Keratinocyte (primary cell): Measurements from ENCODE around the gene KIF26A. TPM values are rescaled to one million over a fixed set of nuclear protein-coding genes. Genes with fewer than 3 reads are reported as not detected.

Experiments
- DNase-seq: peaks from one replicate; pipeline ENCODE4 v3.0.0-alpha.2; 2011; ENCODE audit warnings: low read depth, missing footprints, low spot score
- FAIRE-seq: peaks from 2 replicates; lab custom pipeline; 2011; peaks lifted over from hg19 to GRCh38; lab: Jason Lieb, UNC
- H2AFZ ChIP-seq: 2 replicates; pipeline ENCODE4 v1.6.0; 2012; ENCODE audit warnings: low read length, control low read depth, inconsistent platforms; ENCODE audit not compliant: control insufficient read depth
- H3K27ac ChIP-seq: 2 replicates; pipeline ENCODE4 v1.5.1; 2011; ENCODE audit warnings: low read length; ENCODE audit not compliant: control insufficient read depth, insufficient read depth
- H3K27me3 ChIP-seq: 3 replicates; pipeline ENCODE4 v1.6.0; 2011; ENCODE audit warnings: low read length; ENCODE audit not compliant: control insufficient read depth, insufficient read depth; ENCODE audit errors: extremely low read depth
- H3K36me3 ChIP-seq, 2 experiments: 2 replicates in 1 of 2; 3 replicates in 1 of 2; pipeline ENCODE4 v1.5.1; 2011; ENCODE audit warnings: low read length in 2 of 2, mild to moderate bottlenecking in 1 of 2; ENCODE audit not compliant: control insufficient read depth in 2 of 2, insufficient read depth in 2 of 2; ENCODE audit errors: extremely low read depth in 1 of 2
- H3K4me1 ChIP-seq: 3 replicates; pipeline ENCODE4 v1.5.1; 2011; ENCODE audit warnings: low read length; ENCODE audit not compliant: control insufficient read depth, insufficient read depth; ENCODE audit errors: extremely low read depth
- H3K4me2 ChIP-seq: 3 replicates; pipeline ENCODE4 v1.6.0; 2011; ENCODE audit warnings: low read depth, low read length; ENCODE audit not compliant: control insufficient read depth, insufficient read depth; ENCODE audit errors: extremely low read depth
- H3K4me3 ChIP-seq, 3 experiments: fragments of 200-600 bp in 1 of 3; sonication (generic) in 1 of 3; 2 replicates in 2 of 3; 3 replicates in 1 of 3; pipeline ENCODE4 v1.5.1; 2011 to 2016; ENCODE audit warnings: low read length in 3 of 3, mild to moderate bottlenecking in 3 of 3, control low read depth in 2 of 3, inconsistent platforms in 1 of 3, low read depth in 1 of 3, mixed read lengths in 1 of 3, mixed run types in 1 of 3, moderate library complexity in 1 of 3; ENCODE audit not compliant: control insufficient read depth in 2 of 3, insufficient read depth in 2 of 3; ENCODE audit errors: extremely low read depth in 1 of 3
- H3K79me2 ChIP-seq: 2 replicates; pipeline ENCODE4 v1.6.0; 2012; ENCODE audit warnings: low read length; ENCODE audit not compliant: control insufficient read depth, insufficient read depth
- H3K9ac ChIP-seq: 3 replicates; pipeline ENCODE4 v1.6.0; 2011; ENCODE audit warnings: low read length; ENCODE audit not compliant: control insufficient read depth, insufficient read depth; ENCODE audit errors: extremely low read depth
- H3K9me1 ChIP-seq: 3 replicates; pipeline ENCODE4 v1.6.0; 2011; ENCODE audit warnings: low read length; ENCODE audit not compliant: control insufficient read depth, insufficient read depth; ENCODE audit errors: extremely low read depth
- H3K9me3 ChIP-seq: 2 replicates; pipeline ENCODE4 v1.5.1; 2012; ENCODE audit warnings: low read depth, low read length; ENCODE audit not compliant: control insufficient read depth
- H4K20me1 ChIP-seq: 3 replicates; pipeline ENCODE4 v1.6.0; 2011; ENCODE audit warnings: low read length; ENCODE audit not compliant: control insufficient read depth, insufficient read depth; ENCODE audit errors: extremely low read depth
- CTCF ChIP-seq, 3 experiments: IDR thresholded peaks in 1 of 3; conservative IDR thresholded peaks in 1 of 3; optimal IDR thresholded peaks in 1 of 3; 2 replicates in 2 of 3; 3 replicates in 1 of 3; pipeline versions ENCODE3 to v1.5.1; 2011; ENCODE audit warnings: low read length in 3 of 3, mild to moderate bottlenecking in 3 of 3, moderate library complexity in 2 of 3, control low read depth in 1 of 3, inconsistent platforms in 1 of 3; ENCODE audit not compliant: insufficient read depth in 2 of 3; ENCODE audit errors: extremely low read depth in 1 of 3
- EZH2 ChIP-seq: IDR thresholded peaks from one replicate; pipeline ENCODE4 v1.6.1; 2012; ENCODE audit warnings: inconsistent platforms, mild to moderate bottlenecking, low read length, moderate library complexity
- dilution Hi-C: fragments of 300-500 bp; cut with MboI; formaldehyde crosslinking; loops from one replicate; pipeline ENCODE4 v1.7.0; 2020; ENCODE audit warnings: low sequenced_read_pairs; ENCODE audit not compliant: extremely low pct_ligation_motif_present
- polyA plus RNA-seq, 5 experiments: library from polyadenylated mRNA; depleted of rRNA in 3 of 5; stranded (reverse) in 3 of 5; stranded (forward) in 1 of 5; unstranded in 1 of 5; fragments of >200 nt; gene quantifications; 1 replicate in 1 of 5; 2 replicates in 3 of 5; 3 replicates in 1 of 5; pipeline versions ENCODE4 v1.2.1 to v1.2.3, GENCODE V29; 2011 to 2012; ENCODE audit warnings: missing spikeins in 2 of 5, low read depth in 1 of 5, low replicate concordance in 1 of 5

Gene KIF26A
- polyA plus RNA-seq, 1 donor (not counting 4 experiments of a cell fraction or from before 2014, with no cell fraction given): 0.07 TPM

- no peaks in the 10 kb centered on the region for H3K27me3 ChIP-seq
- no peaks in the 10 kb centered on the region for H3K9me1 ChIP-seq
- no peak overlapping the region for H3K27ac ChIP-seq
- TF ChIP-seq EZH2: no peak
- no peak for TF ChIP-seq CTCF (optimal IDR thresholded peaks at IDR 0.05 in 1 of 3, IDR thresholded peaks at IDR 0.05 in 1 of 3, conservative IDR thresholded peaks at IDR 0.05 in 1 of 3; ENCODE audit: extremely low read depth in 1 of 3, insufficient read depth in 2 of 3, low read length in 3 of 3)
- H3K4me1 ChIP-seq: no peaks in the 10 kb centered on the region
- H3K79me2 ChIP-seq: no peaks in the 10 kb centered on the region
- H3K9ac ChIP-seq: no peak overlapping the region
- FAIRE-seq (no peak), DNase-seq (no peak)
- H3K36me3 ChIP-seq: no peaks in the 10 kb centered on the region
- no peak overlapping the region for H3K4me3 ChIP-seq
- no peak overlapping the region for H3K4me2 ChIP-seq
- H2AFZ ChIP-seq: no peak overlapping the region
- no peaks in the 10 kb centered on the region for H4K20me1 ChIP-seq
- dilution Hi-C loops: no loop called here
- H3K9me3 ChIP-seq: no peaks in the 10 kb centered on the region
Measured at GRCh38 chr14:104156142-104156541, 17.8 kb downstream of the KIF26A start.

GRCh38 chr14:104157016-104157928, 18.9 kb downstream of the KIF26A start:
- Histone ChIP-seq H3K27ac (no peak overlapping the region), H3K4me3 (no peak overlapping the region), H3K36me3 (no peaks in the 10 kb centered on the region), H3K9ac (no peak overlapping the region), H3K9me3 (no peaks in the 10 kb centered on the region), H3K27me3 (no peaks in the 10 kb centered on the region), H3K9me1 (no peaks in the 10 kb centered on the region), H3K4me1 (no peaks in the 10 kb centered on the region), H3K79me2 (no peaks in the 10 kb centered on the region), H4K20me1 (no peaks in the 10 kb centered on the region), H3K4me2 (no peak overlapping the region), H2AFZ (no peak overlapping the region)
- no peak for FAIRE-seq
- no peak for TF ChIP-seq CTCF (optimal IDR thresholded peaks at IDR 0.05 in 1 of 3, IDR thresholded peaks at IDR 0.05 in 1 of 3, conservative IDR thresholded peaks at IDR 0.05 in 1 of 3; ENCODE audit: extremely low read depth in 1 of 3, insufficient read depth in 2 of 3, low read length in 3 of 3)
- dilution Hi-C loops: no loop called here
- no peak for DNase-seq
